HCT116 (cell line): ENCODE results near the gene CDH13. TPM values are rescaled to one million over a fixed set of nuclear protein-coding genes. Genes with fewer than 3 reads are reported as not detected.

Source experiments
- ATAC-seq: fragments of 200-7000 bp; cut with Tn5 transposase; 2 replicates; pipeline ENCODE4 v1.9.1; 2020; ENCODE audit warnings: mild to moderate bottlenecking, moderate library complexity
- BruUV-seq: library from RNA; stranded (reverse); fragments of 400-500 nt; replicated peaks from 2 replicates; lab custom pipeline; 2021; lab: Mats Ljungman, UMichigan
- CTCF ChIA-PET: fragments of 300-600 bp; sonication (Branson Sonifier 250); formaldehyde crosslinking; loops from one replicate; lab custom pipeline; 2021; ENCODE audit warnings: antibody characterized with exemption; lab: Charles Lee
- POLR2A ChIA-PET: fragments of 300-600, 350-600 bp; sonication (Branson Sonifier 250); formaldehyde crosslinking; loops from one replicate; lab custom pipeline; 2021; ENCODE audit warnings: antibody characterized with exemption; lab: Charles Lee
- RAD21 ChIA-PET, 2 experiments: fragments of 300-600 bp; sonication (Branson Sonifier 250); formaldehyde crosslinking; loops; one replicate each; lab custom pipeline; 2023; ENCODE audit warnings: low total read pairs in 2 of 2; ENCODE audit not compliant: uncharacterized antibody in 2 of 2, unreplicated experiment in 2 of 2, low non-redundant PET in 1 of 2; lab: Charles Lee
- DNase-seq: peaks from one replicate; pipeline ENCODE4 v3.0.0-alpha.2; 2010; ENCODE audit warnings: low read depth, low spot score
- H2AFZ ChIP-seq: fragments of 200-600 bp; shearing (Covaris generic), sonication (generic); 2 replicates; pipeline ENCODE4 v1.6.1; 2017; ENCODE audit warnings: low read depth, mixed run types, mixed read lengths, antibody characterized with exemption, low read length; ENCODE audit not compliant: poor library complexity, severe bottlenecking
- H3K27ac ChIP-seq: 2 replicates; pipeline ENCODE4 v1.5.1; 2012; ENCODE audit warnings: low read depth, low read length
- H3K27me3 ChIP-seq: fragments of 200-600 bp; sonication (generic); 2 replicates; pipeline ENCODE4 v1.6.1; 2016; ENCODE audit warnings: mixed run types, low read length, mixed read lengths; ENCODE audit not compliant: insufficient read depth
- H3K36me3 ChIP-seq, 2 experiments: fragments of 200-500 bp in 1 of 2; fragments of 200-600 bp in 1 of 2; sonication (Bioruptor generic) in 1 of 2; sonication (generic) in 1 of 2; 2 replicates each; pipeline versions ENCODE4 v1.5.1 to v1.6.1; 2014 to 2016; ENCODE audit warnings: low read length in 2 of 2, inconsistent platforms in 1 of 2, mixed read lengths in 1 of 2, mixed run types in 1 of 2; ENCODE audit not compliant: insufficient read depth in 2 of 2, control insufficient read depth in 1 of 2
- H3K4me1 ChIP-seq, 2 experiments: fragments of 200-600 bp in 1 of 2; sonication (generic) in 1 of 2; 2 replicates each; pipeline versions ENCODE4 v1.5.1 to v1.6.1; 2012 to 2017; ENCODE audit warnings: low read length in 2 of 2, inconsistent platforms in 1 of 2, mild to moderate bottlenecking in 1 of 2, mixed read lengths in 1 of 2, mixed run types in 1 of 2, moderate library complexity in 1 of 2; ENCODE audit not compliant: insufficient read depth in 2 of 2, control insufficient read depth in 1 of 2
- H3K4me2 ChIP-seq: fragments of 200-600 bp; sonication (generic); 2 replicates; pipeline ENCODE4 v1.6.1; 2017; ENCODE audit warnings: mixed run types, low read length, mixed read lengths
- H3K4me3 ChIP-seq, 2 experiments: fragments of 200-600 bp in 1 of 2; sonication (generic) in 1 of 2; replicated peaks in 1 of 2; 2 replicates each; pipeline ENCODE4 v1.5.1; 2011 to 2016; ENCODE audit warnings: low read length in 2 of 2, control low read depth in 1 of 2, low read depth in 1 of 2, mild to moderate bottlenecking in 1 of 2, mixed read lengths in 1 of 2, mixed run types in 1 of 2
- H3K79me2 ChIP-seq: fragments of 200-600 bp; sonication (generic); 2 replicates; pipeline ENCODE4 v1.6.1; 2017; ENCODE audit warnings: mild to moderate bottlenecking, mixed run types, low read length, moderate library complexity, mixed read lengths; ENCODE audit not compliant: insufficient read depth
- H3K9ac ChIP-seq: fragments of 200-600 bp; sonication (generic); 2 replicates; pipeline ENCODE4 v1.6.1; 2016; ENCODE audit warnings: low read length, mixed read lengths
- H3K9me2 ChIP-seq: fragments of 200-600 bp; sonication (generic), shearing (Covaris generic); 2 replicates; pipeline ENCODE4 v1.6.1; 2017; ENCODE audit warnings: mixed run types, mild to moderate bottlenecking, moderate library complexity; ENCODE audit not compliant: insufficient read depth
- H3K9me3 ChIP-seq, 2 experiments: fragments of 200-500 bp in 1 of 2; fragments of 200-600 bp in 1 of 2; sonication (Bioruptor generic) in 1 of 2; sonication (generic) in 1 of 2; 2 replicates each; pipeline ENCODE4 v1.6.1; 2014 to 2017; ENCODE audit warnings: low read length in 2 of 2, mixed read lengths in 2 of 2, inconsistent platforms in 1 of 2, low read depth in 1 of 2, mild to moderate bottlenecking in 1 of 2, mixed run types in 1 of 2, moderate library complexity in 1 of 2; ENCODE audit not compliant: control insufficient read depth in 1 of 2, insufficient read depth in 1 of 2
- H4K20me1 ChIP-seq: fragments of 200-600 bp; sonication (generic), shearing (Covaris generic); 2 replicates; pipeline ENCODE4 v1.6.1; 2017; ENCODE audit warnings: mixed run types, mild to moderate bottlenecking, moderate library complexity; ENCODE audit not compliant: insufficient read depth
- CBX3 ChIP-seq: IDR thresholded peaks from 2 replicates; pipeline ENCODE4 v1.6.1; 2012; ENCODE audit warnings: low read depth
- CEBPB ChIP-seq: IDR thresholded peaks from 2 replicates; pipeline ENCODE4 v1.6.1; 2012; ENCODE audit warnings: low read depth
- CTCF ChIP-seq, 3 experiments: fragments of 200-600 bp in 1 of 3; sonication (generic) in 1 of 3; IDR thresholded peaks in 2 of 3; conservative IDR thresholded peaks in 1 of 3; 2 replicates each; pipeline ENCODE4 v1.5.1; 2012 to 2017; ENCODE audit warnings: low read depth in 2 of 3, low read length in 2 of 3, antibody characterized with exemption in 1 of 3, borderline replicate concordance in 1 of 3, control low read depth in 1 of 3, mild to moderate bottlenecking in 1 of 3, mixed read lengths in 1 of 3, mixed run types in 1 of 3, moderate library complexity in 1 of 3; ENCODE audit not compliant: insufficient read depth in 1 of 3
- ELF1 ChIP-seq: IDR thresholded peaks from 2 replicates; pipeline ENCODE4 v1.6.1; 2012; ENCODE audit warnings: low read depth, borderline replicate concordance
- EZH2 ChIP-seq: fragments of 200-600 bp; sonication (generic); IDR thresholded peaks from 2 replicates; pipeline ENCODE4 v1.6.1; 2017; ENCODE audit warnings: antibody characterized with exemption, mixed run types
- FOSL1 ChIP-seq: IDR thresholded peaks from 2 replicates; pipeline ENCODE4 v1.6.1; 2012; ENCODE audit warnings: low read depth
- JUND ChIP-seq: IDR thresholded peaks from 2 replicates; pipeline ENCODE4 v1.6.1; 2012
- POLR2A ChIP-seq: IDR thresholded peaks from 2 replicates; pipeline ENCODE4 v1.7.0; 2011; ENCODE audit warnings: borderline replicate concordance; ENCODE audit not compliant: insufficient read depth, insufficient read length; ENCODE audit errors: extremely low read depth
- SIN3A ChIP-seq: IDR thresholded peaks from 2 replicates; pipeline ENCODE4 v1.6.1; 2012; ENCODE audit warnings: low read depth
- TCF7L2 ChIP-seq: IDR thresholded peaks from 2 replicates; pipeline ENCODE4 v1.7.0; 2011; ENCODE audit warnings: borderline replicate concordance, inconsistent platforms; ENCODE audit not compliant: insufficient read depth, insufficient read length; ENCODE audit errors: extremely low read depth
- ZFX ChIP-seq: fragments of 450-650 bp; IDR thresholded peaks from 2 replicates; pipeline ENCODE4 v1.6.1; 2017
- ZNF274 ChIP-seq: fragments of 200-500 bp; sonication (Bioruptor generic); IDR thresholded peaks from 2 replicates; pipeline ENCODE4 v1.6.1; 2014; ENCODE audit warnings: mild to moderate bottlenecking, low read depth, low read length, inconsistent platforms
- intact Hi-C: fragments of 100-400 bp; cut with micrococcal nuclease; formaldehyde crosslinking; loops from 2 replicates; pipeline ENCODE4 v1.10.0; 2022
- total RNA-seq: library from RNA; stranded (reverse); gene quantifications from one replicate; pipeline ENCODE4 v1.2.1, GENCODE V29; 2021; ENCODE audit not compliant: unreplicated experiment
- TF ChIP-seq, protein P1 (sequence below): IDR thresholded peaks from 2 replicates; pipeline ENCODE4 v1.6.1; 2012
- TF ChIP-seq, protein P2 (sequence below): IDR thresholded peaks from 2 replicates; pipeline ENCODE4 v1.6.1; 2011; ENCODE audit warnings: mild to moderate bottlenecking, low read length, moderate library complexity; ENCODE audit not compliant: insufficient replicate concordance; ENCODE audit errors: extremely low read depth

The CDH13 gene
- total RNA-seq, 1 experiment from 2014 or later = not detected

- Histone ChIP-seq H3K9me2 (no peaks in the 10 kb centered on the region), H4K20me1 (no peaks in the 10 kb centered on the region), H3K27ac (no peak overlapping the region), H3K36me3 (no peaks in the 10 kb centered on the region), H3K9me3 (no peaks in the 10 kb centered on the region), H3K9ac (no peak overlapping the region), H3K4me2 (no peak overlapping the region), H3K27me3 (peaks cover 40% of the 10 kb centered on the region; the same call in 1 of the 2 replicates), H2AFZ (no peak overlapping the region), H3K79me2 (no peaks in the 10 kb centered on the region), H3K4me1 (no peaks in the 10 kb centered on the region), H3K4me3 (no peak overlapping the region)
- DNase-seq = no peak
- intact Hi-C loops = no loop called here
- no TSS peak for BruUV-seq
- no peak for ATAC-seq
- ChIA-PET POLR2A (no interaction called here), CTCF (interaction anchor here (1.2 kb wide), 1 partner anchor 8 kb away, joined by 3 read pairs; no protein-coding TSS in a partner anchor), RAD21 (no interaction called here)
- TF ChIP-seq POLR2A (no peak), EZH2 (no peak)
These were observed 37.4 kb downstream of the CDH13 start for GRCh38 chr16:82664181-82664580.

- CTCF ChIA-PET = no interaction called here
These were observed 38.3 kb downstream of the CDH13 start for GRCh38 chr16:82665025-82665424.

More at GRCh38 chr16:82665025-82665424, 38.3 kb downstream of the CDH13 start:
- no peak overlapping the region for H3K27ac ChIP-seq
- DNase-seq = no peak
- no peak for TF ChIP-seq CTCF (IDR thresholded peaks at IDR 0.05 in 2 of 3, conservative IDR thresholded peaks at IDR 0.05 in 1 of 3; ENCODE audit: borderline replicate concordance in 1 of 3, insufficient read depth in 1 of 3, low read depth in 2 of 3, low read length in 2 of 3)
- no peak for TF ChIP-seq ZFX
- no peak for TF ChIP-seq JUND
- no peak for TF ChIP-seq CEBPB
- no peak for TF ChIP-seq ZNF274
- TF ChIP-seq CBX3 = no peak
- TF ChIP-seq FOSL1 = no peak
- no peak for TF ChIP-seq SIN3A
- TF ChIP-seq EZH2 = no peak
- TF ChIP-seq ELF1 = no peak
- TF ChIP-seq, protein P1, sequence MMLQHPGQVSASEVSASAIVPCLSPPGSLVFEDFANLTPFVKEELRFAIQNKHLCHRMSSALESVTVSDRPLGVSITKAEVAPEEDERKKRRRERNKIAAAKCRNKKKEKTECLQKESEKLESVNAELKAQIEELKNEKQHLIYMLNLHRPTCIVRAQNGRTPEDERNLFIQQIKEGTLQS = no peak
- TF ChIP-seq, protein P2, sequence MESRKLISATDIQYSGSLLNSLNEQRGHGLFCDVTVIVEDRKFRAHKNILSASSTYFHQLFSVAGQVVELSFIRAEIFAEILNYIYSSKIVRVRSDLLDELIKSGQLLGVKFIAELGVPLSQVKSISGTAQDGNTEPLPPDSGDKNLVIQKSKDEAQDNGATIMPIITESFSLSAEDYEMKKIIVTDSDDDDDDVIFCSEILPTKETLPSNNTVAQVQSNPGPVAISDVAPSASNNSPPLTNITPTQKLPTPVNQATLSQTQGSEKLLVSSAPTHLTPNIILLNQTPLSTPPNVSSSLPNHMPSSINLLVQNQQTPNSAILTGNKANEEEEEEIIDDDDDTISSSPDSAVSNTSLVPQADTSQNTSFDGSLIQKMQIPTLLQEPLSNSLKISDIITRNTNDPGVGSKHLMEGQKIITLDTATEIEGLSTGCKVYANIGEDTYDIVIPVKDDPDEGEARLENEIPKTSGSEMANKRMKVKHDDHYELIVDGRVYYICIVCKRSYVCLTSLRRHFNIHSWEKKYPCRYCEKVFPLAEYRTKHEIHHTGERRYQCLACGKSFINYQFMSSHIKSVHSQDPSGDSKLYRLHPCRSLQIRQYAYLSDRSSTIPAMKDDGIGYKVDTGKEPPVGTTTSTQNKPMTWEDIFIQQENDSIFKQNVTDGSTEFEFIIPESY = no peak
- no peak for TF ChIP-seq TCF7L2
- TF ChIP-seq POLR2A = no peak
- TF ChIP-seq, all 23 proteins: peak for 0
- H3K9me3 ChIP-seq = no peaks in the 10 kb centered on the region
- RAD21 ChIA-PET = no interaction called here
- H4K20me1 ChIP-seq = no peaks in the 10 kb centered on the region
- H2AFZ ChIP-seq = no peak overlapping the region
- no peak overlapping the region for H3K4me3 ChIP-seq
- no peak overlapping the region for H3K9ac ChIP-seq
- no peaks in the 10 kb centered on the region for H3K79me2 ChIP-seq
- H3K27me3 ChIP-seq = peaks cover 47% of the 10 kb centered on the region; the same call in 1 of the 2 replicates
- no peaks in the 10 kb centered on the region for H3K4me1 ChIP-seq
- no peaks in the 10 kb centered on the region for H3K9me2 ChIP-seq
- no TSS peak for BruUV-seq
- no peak for ATAC-seq
- H3K4me2 ChIP-seq = no peak overlapping the region
- no peaks in the 10 kb centered on the region for H3K36me3 ChIP-seq
- POLR2A ChIA-PET = no interaction called here
- intact Hi-C loops = no loop called here
